NCI-H1048 (cell line): Measurements from ENCODE around the gene PLCB4.
"Not testable (repeated sequence)": the region's sequence is repeated elsewhere in the genome, so short reads cannot be mapped to it uniquely, and the experiment has no call there.

Experiments
- DNase-seq: peaks from one replicate; lab custom pipeline; 2025; lab: John Stamatoyannopoulos, UW

The PLCB4 gene

GRCh38 chr20:9142809-9143208 lies 73.9 kb downstream of the PLCB4 start:
- no peak for DNase-seq

DNA sequence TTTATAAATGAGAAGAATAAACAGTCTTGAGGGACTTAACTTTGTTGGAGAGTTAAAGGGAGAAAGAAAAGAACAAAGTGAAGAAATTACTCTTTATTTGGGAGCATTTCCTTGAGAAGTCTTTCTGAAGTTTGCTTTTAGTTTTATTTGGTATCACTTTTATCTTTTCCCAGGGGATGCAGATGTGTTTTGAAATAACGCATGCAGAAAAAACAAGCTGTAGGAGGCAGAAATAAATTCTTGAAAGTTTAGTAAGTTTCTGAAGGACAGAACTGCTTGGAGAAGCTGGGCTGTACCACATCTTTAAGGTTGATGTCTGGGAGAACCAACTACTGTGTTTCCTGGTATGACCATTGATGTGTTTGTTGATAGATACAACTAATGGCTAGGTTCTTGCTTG lies 75.0 kb downstream of the PLCB4 start:
- DNase-seq, result no peak

DNA sequence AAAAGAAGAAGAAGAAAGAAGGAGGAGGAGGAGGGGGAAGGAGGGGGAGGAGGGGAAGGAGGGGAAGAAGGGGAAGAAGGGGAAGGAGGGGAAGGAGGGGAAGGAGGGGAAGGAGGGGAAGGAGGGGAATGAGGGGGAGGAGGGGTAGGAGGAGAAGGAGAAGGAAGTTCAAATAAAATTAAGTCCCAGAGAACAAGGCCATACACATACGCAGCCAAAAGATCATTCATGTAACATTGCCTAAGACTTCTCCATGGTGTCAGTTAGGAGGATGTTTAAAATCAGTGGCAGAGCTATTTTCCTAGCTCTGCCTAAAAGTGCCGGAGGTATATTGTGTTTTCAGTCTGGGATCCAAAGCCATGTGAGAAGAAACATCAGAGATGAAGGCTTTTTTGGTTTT lies 75.8 kb downstream of the PLCB4 start:
- no peak for DNase-seq

- no peak for DNase-seq
Observed at GRCh38 chr20:9145142-9145541, 76.3 kb downstream of the PLCB4 start.

GRCh38 chr20:9146649-9147048 lies 77.8 kb downstream of the PLCB4 start:
- DNase-seq, result no peak

- no peak for DNase-seq
Observed at GRCh38 chr20:9147547-9148024, 78.7 kb downstream of the PLCB4 start.

DNA sequence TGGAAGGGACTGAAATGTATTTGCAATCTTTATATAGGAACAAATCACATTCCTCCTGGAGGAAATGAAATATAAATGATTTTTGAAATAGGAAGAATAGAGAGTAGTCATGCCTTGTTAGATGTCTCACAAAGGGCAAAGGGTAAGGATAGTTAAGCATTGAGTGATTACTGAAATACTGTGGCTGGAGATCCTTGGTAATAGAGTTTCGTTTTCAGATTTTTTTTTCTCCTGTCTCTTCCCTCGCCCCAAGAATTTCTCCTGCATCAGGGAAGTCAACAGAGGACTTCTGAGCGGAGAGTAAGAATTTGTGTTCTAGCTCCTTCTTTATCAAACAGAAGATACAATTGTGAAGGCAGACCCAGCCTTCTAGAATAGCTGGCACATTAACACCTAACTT lies 79.4 kb downstream of the PLCB4 start:
- no peak for DNase-seq

DNA sequence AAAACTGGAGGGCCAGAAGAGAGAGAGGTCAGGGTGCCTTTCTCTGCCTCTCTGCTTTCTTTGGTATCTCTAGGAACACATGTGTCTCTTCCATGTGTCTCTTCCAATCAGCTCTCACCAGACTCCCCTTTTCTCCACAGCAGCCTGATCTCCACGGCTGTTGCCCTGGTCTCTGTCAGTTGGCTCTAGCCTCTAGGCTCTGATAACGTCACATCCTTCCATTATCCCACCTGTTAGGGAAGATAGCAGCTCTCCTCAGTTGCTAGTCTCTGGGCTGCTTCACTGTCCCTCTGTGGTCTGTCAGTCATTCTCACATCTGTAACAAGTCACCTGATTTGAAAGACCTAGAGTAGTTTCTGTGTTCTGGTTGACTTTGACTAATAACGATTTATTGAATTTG lies 80.2 kb downstream of the PLCB4 start:
- no peak for DNase-seq

DNA sequence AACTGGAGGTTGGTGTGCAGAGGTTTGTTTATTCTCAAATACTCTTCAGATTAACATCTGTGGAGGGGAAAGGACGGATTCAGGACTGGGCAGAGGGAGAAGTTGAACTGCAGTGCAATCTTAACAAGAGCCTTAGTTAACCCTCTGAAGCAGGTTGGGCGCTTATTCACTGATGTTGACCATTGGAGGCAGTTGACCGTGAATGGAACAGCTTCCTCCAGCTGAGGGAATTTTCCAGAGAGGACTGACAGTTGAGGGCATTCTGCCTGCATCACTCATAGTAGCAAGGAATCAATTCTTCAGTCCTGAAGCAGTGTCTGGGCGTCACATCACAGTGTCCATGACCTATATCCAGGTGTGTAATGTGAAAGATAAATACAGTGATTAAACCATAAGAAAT lies 80.9 kb downstream of the PLCB4 start:
- DNase-seq, result no peak

DNA sequence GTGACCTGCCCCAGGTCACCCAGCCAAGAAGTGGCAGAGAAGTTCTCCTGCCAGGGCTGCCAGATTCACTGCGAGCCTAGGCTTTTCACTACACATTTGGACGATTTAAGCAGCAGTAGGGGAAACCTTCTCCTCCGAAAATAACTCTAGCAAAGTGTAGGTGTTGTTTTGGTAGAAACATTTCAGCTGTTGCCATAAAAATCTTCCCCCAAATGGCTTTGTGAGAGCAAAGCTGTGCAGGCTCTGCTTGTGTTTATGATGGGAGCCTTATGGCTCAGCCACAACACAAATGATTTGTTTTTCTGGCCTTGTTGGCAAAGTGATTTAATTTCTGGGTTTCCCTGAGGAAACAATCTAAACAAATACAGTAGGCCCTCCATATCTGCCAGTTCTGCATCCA lies 81.8 kb downstream of the PLCB4 start:
- DNase-seq, result no peak

DNA sequence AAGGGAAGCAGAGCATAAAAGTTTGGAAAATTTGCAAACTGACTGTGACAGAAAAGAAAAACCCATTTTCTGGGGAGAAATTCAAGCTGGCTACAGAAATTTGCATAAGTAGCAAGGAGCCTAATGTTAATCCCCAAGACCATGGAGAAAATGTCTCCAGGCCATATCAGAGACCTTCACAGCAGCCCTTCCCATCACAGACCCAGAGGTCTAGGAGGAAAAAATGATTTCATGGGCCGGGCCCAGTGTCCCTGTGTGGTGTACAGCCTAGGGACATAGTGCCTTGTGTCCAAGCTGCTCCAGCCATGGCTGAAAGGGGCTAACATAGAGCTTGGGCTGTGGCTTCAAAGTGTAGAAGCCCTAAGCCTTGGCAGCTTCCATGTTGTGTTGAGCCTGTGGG lies 83.3 kb downstream of the PLCB4 start:
- DNase-seq, result not testable (repeated sequence)

DNA sequence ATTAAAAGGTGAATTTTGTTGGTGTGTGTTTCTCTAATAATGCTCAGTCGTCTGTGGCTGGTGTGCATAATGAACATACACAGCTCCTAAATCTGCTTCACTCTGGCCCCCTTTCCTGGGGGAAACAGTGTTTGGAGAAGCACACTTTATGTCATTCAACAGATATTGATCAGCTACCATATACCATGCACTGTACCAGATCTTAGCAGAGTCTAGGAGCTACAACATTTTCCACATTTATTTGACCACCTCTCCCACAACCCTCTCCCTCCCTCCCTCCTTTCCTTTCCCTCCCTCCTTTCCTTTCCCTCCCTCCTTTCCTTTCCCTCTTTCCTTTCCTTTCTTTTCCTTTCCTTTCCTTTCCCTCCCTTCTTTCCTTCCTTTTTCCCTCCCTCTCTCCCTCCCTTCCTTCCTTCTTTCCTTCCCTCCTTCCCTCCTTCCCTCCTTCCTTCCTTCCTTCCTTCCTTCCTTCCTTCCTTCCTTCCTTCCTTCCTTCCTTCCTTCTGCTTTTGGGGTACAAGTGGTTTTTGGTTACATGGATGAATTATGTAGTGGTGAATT lies 85.7 kb downstream of the PLCB4 start:
- no peak for DNase-seq

- no peak for DNase-seq
Observed at GRCh38 chr20:9156529-9157280, 87.8 kb downstream of the PLCB4 start.

DNA sequence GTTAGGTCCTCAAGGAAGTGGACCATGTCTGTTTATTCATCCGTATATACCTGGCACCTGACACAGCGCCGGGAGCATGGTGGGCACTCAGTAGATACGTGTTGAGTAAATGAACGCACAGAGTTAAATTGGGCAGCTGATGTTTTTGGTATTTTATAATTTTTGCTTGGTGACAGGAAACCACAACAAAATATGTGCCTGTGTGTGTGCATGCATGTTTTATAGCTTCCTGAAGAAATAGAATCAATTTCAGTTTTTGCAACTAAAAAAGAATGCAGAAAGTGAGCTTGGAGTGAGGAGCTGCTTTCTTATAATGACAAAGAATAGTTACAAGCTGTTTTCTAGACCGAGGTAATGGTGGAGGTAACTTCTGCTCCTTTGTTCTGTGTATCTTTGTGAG lies 91.4 kb downstream of the PLCB4 start:
- DNase-seq, result no peak

DNA sequence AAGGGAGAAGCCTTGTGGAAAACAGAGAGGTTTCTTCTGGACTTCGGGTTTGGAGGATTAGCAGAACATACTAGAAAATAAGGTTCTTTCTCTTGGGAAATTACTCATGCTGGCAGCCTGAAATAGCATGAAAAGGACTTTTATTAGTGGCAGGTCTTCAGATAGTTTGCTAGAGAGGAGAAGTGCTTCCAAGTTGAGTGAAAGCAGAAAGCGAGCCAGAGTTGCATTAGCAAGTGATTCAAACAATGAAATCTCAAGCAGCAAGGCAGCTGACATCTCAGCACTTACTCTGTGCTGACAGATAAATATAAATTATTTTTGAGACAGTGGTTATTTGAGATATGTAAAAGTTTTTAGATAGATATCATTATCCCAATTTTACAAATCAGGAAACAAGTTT lies 91.9 kb downstream of the PLCB4 start:
- DNase-seq, result no peak

DNA sequence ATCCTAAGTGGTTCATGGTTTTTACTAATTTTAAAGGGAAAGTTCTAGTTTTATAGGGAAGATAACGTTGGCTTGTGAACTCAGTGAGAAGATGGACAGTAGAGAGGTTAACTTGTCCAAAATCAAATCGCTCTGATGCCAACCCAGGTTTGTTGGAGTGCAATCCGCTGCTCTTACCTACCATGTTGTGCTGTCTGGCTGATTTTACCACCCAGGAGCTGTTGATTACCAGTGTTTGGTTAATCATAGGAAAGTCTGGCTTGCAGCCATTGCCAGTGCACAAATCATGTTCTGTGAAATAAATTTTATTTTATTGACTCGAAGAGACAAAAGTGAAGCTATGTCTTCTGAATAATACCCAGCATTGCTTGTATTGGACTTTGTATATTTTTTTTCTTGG lies 92.4 kb downstream of the PLCB4 start:
- DNase-seq, result no peak

DNA sequence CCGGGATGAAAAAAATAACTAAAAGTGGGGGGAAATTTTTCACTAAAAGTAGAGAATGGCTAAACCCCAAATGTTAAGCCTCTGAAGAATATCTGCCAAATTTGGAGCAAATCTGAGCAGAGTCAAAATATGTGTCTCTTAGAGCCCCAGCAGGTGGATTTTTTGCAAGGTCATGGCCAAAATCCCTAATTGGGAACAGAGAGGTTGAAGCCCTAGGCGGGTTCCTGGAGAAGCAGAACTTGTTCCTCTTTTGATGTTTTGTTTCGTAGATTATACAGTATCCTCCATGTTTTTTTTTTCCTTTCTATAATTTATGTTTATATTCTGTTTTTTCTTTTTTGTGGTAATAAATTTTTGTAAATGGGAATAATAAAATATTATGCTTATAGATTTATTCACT lies 94.4 kb downstream of the PLCB4 start:
- DNase-seq, result no peak

DNA sequence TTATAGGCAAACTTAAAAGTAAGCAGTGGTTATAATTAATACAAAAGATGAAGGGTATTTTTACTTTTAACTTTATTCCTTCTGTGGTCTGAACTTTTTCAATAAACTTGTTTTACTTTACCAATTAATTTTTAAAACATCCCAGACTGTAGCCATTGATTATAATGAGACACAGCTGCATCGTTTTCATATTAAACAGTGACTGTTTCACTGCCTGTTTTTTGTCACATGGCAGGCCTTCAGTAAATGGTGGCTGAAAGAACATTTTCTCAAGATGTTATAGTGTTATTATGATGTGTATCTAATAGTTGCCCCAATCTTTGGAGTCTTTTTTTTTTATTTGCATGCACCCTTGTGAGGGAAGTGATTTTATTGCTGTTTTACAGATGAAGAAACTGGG lies 95.1 kb downstream of the PLCB4 start:
- no peak for DNase-seq

- DNase-seq, result no peak
Observed at GRCh38 chr20:9165261-9165660, 96.4 kb downstream of the PLCB4 start.

DNA sequence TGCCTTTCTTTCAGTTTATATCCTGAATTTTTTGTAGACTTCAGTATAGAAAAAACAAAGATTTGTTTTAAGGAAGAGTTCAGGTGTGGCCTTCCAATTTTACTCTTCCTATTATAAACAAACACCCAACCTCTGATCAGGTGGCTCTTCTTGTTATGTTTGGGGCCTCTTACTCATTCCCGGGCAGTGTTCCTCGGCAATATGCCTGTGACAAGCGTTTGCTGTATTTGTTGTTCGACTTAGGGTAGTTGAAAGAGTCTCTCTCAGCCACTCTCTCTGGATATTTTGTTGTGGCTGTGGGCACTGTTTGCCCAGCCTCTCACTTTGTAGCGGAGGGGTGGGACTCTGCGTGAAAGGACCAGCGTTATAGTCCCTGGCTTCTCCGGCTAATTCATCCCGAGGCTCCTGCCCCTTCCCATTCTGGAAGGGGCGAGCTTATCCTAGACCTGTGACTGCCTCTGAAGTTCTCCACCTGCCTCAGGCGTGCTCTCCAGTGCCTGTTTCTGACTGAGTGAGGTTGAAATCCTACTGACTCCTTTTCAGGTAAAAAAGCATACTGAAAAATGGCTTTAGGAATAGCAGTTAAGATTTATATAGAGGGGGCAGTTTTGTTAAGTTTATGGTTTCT lies 97.4 kb downstream of the PLCB4 start:
- DNase-seq, result no peak

DNA sequence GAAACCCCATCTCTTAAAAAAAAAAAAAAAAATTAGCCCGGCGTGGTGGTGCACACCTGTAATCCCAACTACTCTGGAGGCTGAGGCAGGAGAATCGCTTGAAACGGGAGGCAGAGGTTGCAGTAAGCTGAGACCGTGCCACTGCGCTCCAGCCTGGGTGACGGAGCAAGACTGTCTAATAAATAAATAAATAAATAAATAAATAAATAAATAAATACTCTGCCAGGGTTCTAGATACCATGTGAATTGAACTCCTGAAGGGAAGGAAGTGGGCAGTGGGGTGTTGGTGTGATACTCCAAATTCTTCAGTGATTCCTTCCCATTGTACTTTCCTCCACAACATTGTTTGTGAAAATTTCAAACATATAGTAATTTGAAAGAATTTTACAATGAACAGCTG lies 100.5 kb downstream of the PLCB4 start:
- no peak for DNase-seq

- no peak for DNase-seq
Observed at GRCh38 chr20:9172851-9173250, 104.0 kb downstream of the PLCB4 start.

GRCh38 chr20:9177278-9177677 lies 108.4 kb downstream of the PLCB4 start:
- no peak for DNase-seq
